Measurements from ENCODE around the gene MLX.

DNA sequence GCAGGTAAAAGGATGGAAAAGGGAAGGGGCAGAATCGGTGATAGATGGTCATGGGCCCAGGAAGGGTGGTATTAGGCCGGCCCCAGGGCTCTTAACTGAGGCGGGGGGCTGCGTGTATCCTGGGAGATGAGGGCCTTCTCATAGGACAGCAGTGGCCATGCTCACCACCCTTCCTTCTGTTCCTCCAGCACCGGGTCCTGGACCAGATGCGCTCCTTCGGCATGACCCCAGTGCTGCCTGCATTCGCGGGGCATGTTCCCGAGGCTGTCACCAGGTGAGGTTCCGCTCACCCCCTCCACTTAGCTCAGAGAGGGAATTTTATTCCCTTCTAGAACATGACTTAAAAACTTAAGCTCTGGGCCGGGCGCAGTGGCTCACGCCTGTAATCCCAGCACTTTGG lies 28.4 kb upstream of the MLX start:
- TF ChIP-seq, protein P1, sequence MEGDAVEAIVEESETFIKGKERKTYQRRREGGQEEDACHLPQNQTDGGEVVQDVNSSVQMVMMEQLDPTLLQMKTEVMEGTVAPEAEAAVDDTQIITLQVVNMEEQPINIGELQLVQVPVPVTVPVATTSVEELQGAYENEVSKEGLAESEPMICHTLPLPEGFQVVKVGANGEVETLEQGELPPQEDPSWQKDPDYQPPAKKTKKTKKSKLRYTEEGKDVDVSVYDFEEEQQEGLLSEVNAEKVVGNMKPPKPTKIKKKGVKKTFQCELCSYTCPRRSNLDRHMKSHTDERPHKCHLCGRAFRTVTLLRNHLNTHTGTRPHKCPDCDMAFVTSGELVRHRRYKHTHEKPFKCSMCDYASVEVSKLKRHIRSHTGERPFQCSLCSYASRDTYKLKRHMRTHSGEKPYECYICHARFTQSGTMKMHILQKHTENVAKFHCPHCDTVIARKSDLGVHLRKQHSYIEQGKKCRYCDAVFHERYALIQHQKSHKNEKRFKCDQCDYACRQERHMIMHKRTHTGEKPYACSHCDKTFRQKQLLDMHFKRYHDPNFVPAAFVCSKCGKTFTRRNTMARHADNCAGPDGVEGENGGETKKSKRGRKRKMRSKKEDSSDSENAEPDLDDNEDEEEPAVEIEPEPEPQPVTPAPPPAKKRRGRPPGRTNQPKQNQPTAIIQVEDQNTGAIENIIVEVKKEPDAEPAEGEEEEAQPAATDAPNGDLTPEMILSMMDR (IDR thresholded peaks at IDR 0.05), result no peak
- no peak for TF ChIP-seq POLR2A (IDR thresholded peaks at IDR 0.05)
